ENCODE data around the gene SNTA1.
"Not testable (repeated sequence)": the region's sequence is repeated elsewhere in the genome, so short reads cannot be mapped to it uniquely, and the experiment has no call there.

The SNTA1 gene

GRCh38 chr20:33465481-33466302, 22.1 kb upstream of the SNTA1 start:
- no peak for DNase-seq

GRCh38 chr20:33464759-33465158, 21.2 kb upstream of the SNTA1 start:
- not testable (repeated sequence) for DNase-seq

- DNase-seq: no peak
Measured at GRCh38 chr20:33463332-33464101, 20.0 kb upstream of the SNTA1 start.

- no peak for DNase-seq
Measured at GRCh38 chr20:33460711-33461110, 17.1 kb upstream of the SNTA1 start.

- no peak for DNase-seq
Measured at GRCh38 chr20:33459599-33459998, 16.0 kb upstream of the SNTA1 start.

GRCh38 chr20:33456916-33457642, 13.5 kb upstream of the SNTA1 start:
- DNase-seq: peak; percentile 67

- DNase-seq: no peak
Measured at GRCh38 chr20:33450867-33451266, 7.3 kb upstream of the SNTA1 start.

- peak; percentile 49 for DNase-seq
Measured at GRCh38 chr20:33445881-33446625, 2.5 kb upstream of the SNTA1 start.

- DNase-seq: no peak
Measured at GRCh38 chr20:33444797-33445560, 1.4 kb upstream of the SNTA1 start.

GRCh38 chr20:33443006-33443511, 504 bp downstream of the SNTA1 start:
- peak; percentile 22 for DNase-seq

GRCh38 chr20:33442136-33443005, 1.2 kb downstream of the SNTA1 start:
- no peak for DNase-seq

GRCh38 chr20:33441142-33441955, 2.2 kb downstream of the SNTA1 start:
- DNase-seq: no peak

- DNase-seq: not testable (repeated sequence)
Measured at GRCh38 chr20:33440562-33440961, 3.0 kb downstream of the SNTA1 start.

- DNase-seq: no peak
Measured at GRCh38 chr20:33438481-33438880, 5.1 kb downstream of the SNTA1 start.

GRCh38 chr20:33437141-33437911, 6.2 kb downstream of the SNTA1 start:
- DNase-seq: no peak

GRCh38 chr20:33434434-33434833, 9.1 kb downstream of the SNTA1 start:
- no peak for DNase-seq

- DNase-seq: no peak
Measured at GRCh38 chr20:33433465-33434234, 9.9 kb downstream of the SNTA1 start.

- no peak for DNase-seq
Measured at GRCh38 chr20:33431797-33432381, 11.7 kb downstream of the SNTA1 start.
